Measurements from ENCODE around the gene TNFAIP6. TPM values are rescaled to one million over a fixed set of nuclear protein-coding genes. Genes with fewer than 3 reads are reported as not detected.

The TNFAIP6 gene
- total and polyA plus RNA-seq, 5 donors, result 0.57 to 4.0 (median 3.1) TPM

GRCh38 chr2:151423760-151424159 is 66.4 kb downstream of the TNFAIP6 start:
- ATAC-seq, result no peak
- Histone ChIP-seq H3K27me3 (ENCODE audit: control insufficient read depth, insufficient read depth) (no peaks in the 10 kb centered on the region), H3K4me3 (ENCODE audit: low read length) (no peak overlapping the region), H3K4me1 (ENCODE audit: control insufficient read depth, insufficient read depth, low read length) (no peaks in the 10 kb centered on the region), H3K27ac (ENCODE audit: low read length) (no peak overlapping the region), H3K9me3 (ENCODE audit: control insufficient read depth, low read length) (no peaks in the 10 kb centered on the region)
- 92% methylated on average over 3 of the region's 3 CpGs for WGBS
- intact Hi-C loops (cut with DNase I), result no loop called here
- DNase-seq, result no peak

Small RNA genes within 50 kb of the gene (microRNA-seq; reads per million reads assigned to microRNA genes)
- gene MIR4773-1 (0 reads per million in 2 donors), gene MIR4773-2 (0 reads per million in 2 donors)

Other genes with a start within 250 kb of the TNFAIP6 start
- 1 to 10 TPM; 2.2 to 4.0 (median 3.7) TPM for gene RBM43, start 95.7 kb upstream of the TNFAIP6 start, total RNA-seq
- 2.2 TPM for gene RBM43, start 95.7 kb upstream of the TNFAIP6 start, polyA plus RNA-seq
- 1 to 10 TPM; 3.4 to 4.7 (median 4.0) TPM for gene NMI, start 67.9 kb upstream of the TNFAIP6 start, total RNA-seq
- 4.3 TPM for gene NMI, start 67.9 kb upstream of the TNFAIP6 start, polyA plus RNA-seq
- gene RIF1, start 52.3 kb downstream of the TNFAIP6 start, total RNA-seq, result 10 to 100 TPM; 15.6 to 18.9 (median 18.2) TPM
- 2.8 TPM for gene RIF1, start 52.3 kb downstream of the TNFAIP6 start, polyA plus RNA-seq